Measurements from ENCODE around the gene KRT79.

KRT79 gene

GRCh38 chr12:52832985-52833905 is 866 bp downstream of the KRT79 start:
- no peak for DNase-seq

GRCh38 chr12:52832451-52832850 is 1.7 kb downstream of the KRT79 start:
- DNase-seq: no peak

- no peak for DNase-seq
Measured at GRCh38 chr12:52831251-52831650, 2.9 kb downstream of the KRT79 start.

GRCh38 chr12:52829986-52830770 is 3.9 kb downstream of the KRT79 start:
- no peak for DNase-seq

- no peak for DNase-seq
Measured at GRCh38 chr12:52828591-52829021, 5.5 kb downstream of the KRT79 start.

- no peak for DNase-seq
Measured at GRCh38 chr12:52828156-52828555, 6.0 kb downstream of the KRT79 start.

GRCh38 chr12:52827499-52828090 is 6.5 kb downstream of the KRT79 start:
- DNase-seq: no peak

GRCh38 chr12:52826611-52827498 is 7.3 kb downstream of the KRT79 start:
- no peak for DNase-seq

GRCh38 chr12:52825961-52826360 is 8.2 kb downstream of the KRT79 start:
- DNase-seq: no peak

- DNase-seq: no peak
Measured at GRCh38 chr12:52824741-52825410, 9.2 kb downstream of the KRT79 start.

GRCh38 chr12:52823761-52824450 is 10.2 kb downstream of the KRT79 start:
- no peak for DNase-seq

GRCh38 chr12:52822771-52823510 is 11.2 kb downstream of the KRT79 start:
- no peak for DNase-seq

GRCh38 chr12:52821826-52822660 is 12.1 kb downstream of the KRT79 start:
- DNase-seq: no peak

- no peak for DNase-seq
Measured at GRCh38 chr12:52821071-52821730, 12.9 kb downstream of the KRT79 start.

- no peak for DNase-seq
Measured at GRCh38 chr12:52820521-52820920, 13.6 kb downstream of the KRT79 start.

- DNase-seq: no peak
Measured at GRCh38 chr12:52819731-52820510, 14.2 kb downstream of the KRT79 start.

GRCh38 chr12:52818887-52819420 is 15.2 kb downstream of the KRT79 start:
- DNase-seq: no peak

GRCh38 chr12:52818388-52818787 is 15.7 kb downstream of the KRT79 start:
- no peak for DNase-seq

Measured in activated CD4-positive, alpha-beta T cell treated with anti-CD3 and anti-CD28 coated beads for 1 hour (primary cell).